Mesenchymal stem cell (in vitro differentiated cells and primary cell): ENCODE data around the gene CADPS.

Experiments
- DNase-seq: peaks from one replicate; pipeline ENCODE4 v3.0.0-alpha.2; 2013
- H2AFZ ChIP-seq: one replicate; pipeline ENCODE4 v1.6.1; 2013; ENCODE audit warnings: low read depth, mild to moderate bottlenecking, control low read depth, inconsistent platforms, low read length, moderate library complexity
- H2AK5ac ChIP-seq: 2 replicates; pipeline ENCODE4 v1.6.1; 2013; ENCODE audit warnings: low read length, moderate library complexity, mild to moderate bottlenecking, inconsistent platforms; ENCODE audit not compliant: severe bottlenecking
- H2BK120ac ChIP-seq: one replicate; pipeline ENCODE4 v1.6.1; 2013; ENCODE audit warnings: low read depth, mild to moderate bottlenecking, inconsistent platforms, low read length, moderate library complexity
- H2BK12ac ChIP-seq, 2 experiments: one replicate each; pipeline ENCODE4 v1.6.1; 2013; ENCODE audit warnings: inconsistent platforms in 2 of 2, low read length in 2 of 2, mild to moderate bottlenecking in 2 of 2, moderate library complexity in 2 of 2, control low read depth in 1 of 2
- H2BK15ac ChIP-seq: one replicate; pipeline ENCODE4 v1.6.1; 2013; ENCODE audit warnings: mild to moderate bottlenecking, low read depth, inconsistent platforms; ENCODE audit not compliant: poor library complexity, severe bottlenecking
- H2BK5ac ChIP-seq: 2 replicates; pipeline ENCODE4 v1.6.1; 2013; ENCODE audit warnings: low read depth, mild to moderate bottlenecking, low read length, control low read depth, inconsistent platforms; ENCODE audit not compliant: poor library complexity, severe bottlenecking
- H3K14ac ChIP-seq, 2 experiments: one replicate each; pipeline ENCODE4 v1.6.1; 2013; ENCODE audit warnings: inconsistent platforms in 2 of 2, low read length in 2 of 2, control low read depth in 1 of 2, mild to moderate bottlenecking in 1 of 2, moderate library complexity in 1 of 2
- H3K18ac ChIP-seq, 2 experiments: one replicate each; pipeline ENCODE4 v1.6.1; 2013; ENCODE audit warnings: inconsistent platforms in 2 of 2, low read length in 2 of 2, control low read depth in 1 of 2, low read depth in 1 of 2, mild to moderate bottlenecking in 1 of 2
- H3K23ac ChIP-seq, 2 experiments: one replicate each; pipeline ENCODE4 v1.6.1; 2013; ENCODE audit warnings: inconsistent platforms in 2 of 2, low read length in 2 of 2, mild to moderate bottlenecking in 2 of 2, moderate library complexity in 2 of 2, control low read depth in 1 of 2
- H3K27ac ChIP-seq: 2 replicates; pipeline ENCODE4 v1.5.1; 2013; ENCODE audit warnings: mild to moderate bottlenecking, moderate library complexity, low read length, control low read depth, inconsistent platforms; ENCODE audit not compliant: poor library complexity, severe bottlenecking
- H3K27me3 ChIP-seq, 2 experiments: 2 replicates each; pipeline versions ENCODE4 v1.6.1 to v1.7.0; 2013; ENCODE audit warnings: low read length in 2 of 2, mild to moderate bottlenecking in 2 of 2, moderate library complexity in 2 of 2, control low read depth in 1 of 2, inconsistent platforms in 1 of 2; ENCODE audit not compliant: control insufficient read depth in 1 of 2, insufficient read depth in 1 of 2
- H3K36me3 ChIP-seq, 2 experiments: 2 replicates each; pipeline versions ENCODE4 v1.6.1 to v1.7.0; 2013; ENCODE audit warnings: low read length in 2 of 2, control low read depth in 1 of 2, inconsistent platforms in 1 of 2, low read depth in 1 of 2, mild to moderate bottlenecking in 1 of 2; ENCODE audit not compliant: insufficient read depth in 2 of 2, control insufficient read depth in 1 of 2
- H3K4ac ChIP-seq, 2 experiments: one replicate each; pipeline ENCODE4 v1.6.1; 2013; ENCODE audit warnings: inconsistent platforms in 2 of 2, low read length in 2 of 2, mild to moderate bottlenecking in 2 of 2, moderate library complexity in 2 of 2, control low read depth in 1 of 2, low read depth in 1 of 2
- H3K4me1 ChIP-seq: 2 replicates; pipeline ENCODE4 v1.6.1; 2013; ENCODE audit warnings: low read depth, low read length, control low read depth; ENCODE audit not compliant: control insufficient read depth, insufficient read depth
- H3K4me2 ChIP-seq: 2 replicates; pipeline ENCODE4 v1.6.1; 2013; ENCODE audit warnings: low read length, mild to moderate bottlenecking, inconsistent platforms; ENCODE audit not compliant: poor library complexity, severe bottlenecking
- H3K4me3 ChIP-seq, 2 experiments: 2 replicates each; pipeline versions ENCODE4 v1.5.1 to v1.7.0; 2013; ENCODE audit warnings: low read length in 2 of 2, mild to moderate bottlenecking in 2 of 2, control low read depth in 1 of 2, low read depth in 1 of 2; ENCODE audit not compliant: insufficient read depth in 1 of 2
- H3K79me1 ChIP-seq: replicated peaks from 2 replicates; pipeline ENCODE4 v1.6.1; 2013; ENCODE audit warnings: mild to moderate bottlenecking, control low read depth, low read length, inconsistent platforms; ENCODE audit not compliant: poor library complexity, severe bottlenecking
- H3K9ac ChIP-seq: 2 replicates; pipeline ENCODE4 v1.7.0; 2013; ENCODE audit warnings: mild to moderate bottlenecking, low read length, moderate library complexity
- H3K9me3 ChIP-seq: 2 replicates; pipeline ENCODE4 v1.7.0; 2013; ENCODE audit warnings: mild to moderate bottlenecking, low read length; ENCODE audit not compliant: control insufficient read depth
- H4K8ac ChIP-seq: one replicate; pipeline ENCODE4 v1.6.1; 2013; ENCODE audit warnings: inconsistent platforms, mild to moderate bottlenecking, low read length, moderate library complexity
- H4K91ac ChIP-seq: one replicate; pipeline ENCODE4 v1.6.1; 2013; ENCODE audit warnings: mild to moderate bottlenecking, low read length, inconsistent platforms
- WGBS: methylation state at CpG from one replicate; pipeline ENCODE4 v1.1.7; 2013; ENCODE audit warnings: mixed read lengths; 5-methylcytosine and 5-hydroxymethylcytosine counted together

The CADPS gene

DNA sequence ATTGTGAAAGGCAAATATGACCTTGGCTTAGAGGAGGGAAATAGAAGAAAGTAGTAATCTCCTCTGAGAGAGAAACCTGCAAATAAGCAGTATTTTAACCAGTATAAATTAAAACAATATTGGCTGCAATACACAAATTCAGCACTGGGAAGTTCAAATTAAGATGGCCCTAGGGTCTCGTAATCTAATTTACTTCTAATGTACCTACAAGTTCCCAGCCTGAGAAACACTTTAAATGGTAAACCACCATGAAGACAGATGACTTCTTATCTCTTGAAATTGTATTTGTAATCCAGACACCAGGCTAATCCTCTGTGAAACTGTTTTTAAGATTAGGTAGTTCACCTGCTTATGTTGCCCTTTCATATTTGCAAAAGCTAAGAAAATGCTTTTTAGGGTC is 199.7 kb downstream of the CADPS start:
- H4K8ac ChIP-seq, result no peak overlapping the region
- no peak overlapping the region for H2BK15ac ChIP-seq
- peaks cover 10 to 14% of the 10 kb centered on the region in 2 experiments for H3K27me3 ChIP-seq
- H2AK5ac ChIP-seq, result no peak overlapping the region
- no peak overlapping the region for H2BK12ac ChIP-seq
- no peak overlapping the region for H3K4me3 ChIP-seq
- no peaks in the 10 kb centered on the region for H3K9me3 ChIP-seq
- 71% methylated on average over 1 of the region's 1 CpG for WGBS
- no peak overlapping the region for H3K18ac ChIP-seq
- no peak overlapping the region for H3K23ac ChIP-seq
- H3K14ac ChIP-seq, result no peak overlapping the region
- H3K79me1 ChIP-seq, result no peaks in the 10 kb centered on the region
- H2AFZ ChIP-seq, result no peak overlapping the region
- no peaks in the 10 kb centered on the region for H3K36me3 ChIP-seq
- H2BK120ac ChIP-seq, result no peak overlapping the region
- H3K4ac ChIP-seq, result no peak overlapping the region
- H2BK5ac ChIP-seq, result no peak overlapping the region
- DNase-seq, result no peak
- H3K9ac ChIP-seq, result no peak overlapping the region
- H4K91ac ChIP-seq, result no peak overlapping the region
- H3K4me2 ChIP-seq, result no peak overlapping the region
- no peaks in the 10 kb centered on the region for H3K4me1 ChIP-seq
- no peak overlapping the region for H3K27ac ChIP-seq

DNA sequence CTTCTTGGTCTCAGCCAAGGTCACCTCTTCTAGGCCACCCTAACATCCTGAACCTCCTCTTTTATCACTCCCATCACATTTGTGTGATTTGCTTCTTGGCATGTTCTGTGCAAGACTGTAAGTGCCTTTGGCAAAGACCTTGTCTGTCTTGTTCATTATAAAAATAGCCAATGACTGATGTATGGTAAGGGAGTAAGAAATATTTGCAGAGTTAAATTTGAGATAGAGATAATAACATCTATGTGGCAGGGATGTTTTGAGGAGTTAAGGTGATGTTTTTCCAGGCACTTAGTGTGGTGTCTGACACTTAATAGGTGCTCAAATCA is 202.3 kb downstream of the CADPS start:
- Histone ChIP-seq H2BK12ac (no peak overlapping the region), H4K8ac (no peak overlapping the region), H3K14ac (no peak overlapping the region), H3K4ac (no peak overlapping the region), H3K79me1 (no peaks in the 10 kb centered on the region), H3K4me2 (no peak overlapping the region), H3K23ac (no peak overlapping the region), H2BK120ac (no peak overlapping the region), H3K27me3 (peaks cover 16 to 29% of the 10 kb centered on the region in 2 experiments), H2AK5ac (no peak overlapping the region), H3K36me3 (no peaks in the 10 kb centered on the region), H2BK15ac (no peak overlapping the region), H2BK5ac (no peak overlapping the region), H3K9ac (no peak overlapping the region), H4K91ac (no peak overlapping the region), H3K18ac (no peak overlapping the region), H3K27ac (no peak overlapping the region), H3K9me3 (no peaks in the 10 kb centered on the region), H3K4me1 (no peaks in the 10 kb centered on the region), H2AFZ (no peak overlapping the region), H3K4me3 (no peak overlapping the region)
- DNase-seq, result no peak

DNA sequence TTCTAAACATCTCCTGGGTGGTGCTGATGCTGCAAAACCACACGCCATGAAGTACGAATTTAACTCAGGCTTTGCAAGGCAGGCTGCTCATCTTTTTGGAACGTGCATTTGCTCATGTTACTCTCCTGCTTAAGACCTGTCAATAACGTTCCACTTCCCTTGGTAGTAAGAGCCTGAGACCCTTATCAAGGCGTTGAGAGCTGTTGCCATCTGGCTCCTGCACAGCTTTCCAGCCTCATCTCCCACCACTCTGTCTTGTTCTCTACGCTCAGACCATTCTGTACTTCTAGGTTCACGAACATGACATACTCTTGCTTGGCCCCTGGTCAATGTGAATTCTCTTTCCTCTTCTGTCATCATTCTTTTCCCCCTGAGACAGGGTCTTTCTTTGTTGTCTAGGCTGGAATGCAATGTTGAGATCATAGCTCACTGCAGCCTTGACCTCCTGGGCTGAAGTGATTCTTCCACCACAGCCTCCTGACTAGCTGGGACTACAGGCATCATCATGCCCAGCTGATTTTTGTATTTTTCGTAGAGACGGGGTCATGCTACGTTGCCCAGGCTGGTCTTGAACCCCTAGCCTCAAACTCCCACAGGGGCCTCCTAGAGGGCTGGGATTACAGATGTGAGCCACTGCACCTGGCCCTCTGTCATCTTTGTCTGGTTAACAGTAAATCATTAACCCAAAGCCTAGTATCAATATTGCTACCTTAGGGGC is 202.8 kb downstream of the CADPS start:
- H2BK15ac ChIP-seq, result no peak overlapping the region

DNA sequence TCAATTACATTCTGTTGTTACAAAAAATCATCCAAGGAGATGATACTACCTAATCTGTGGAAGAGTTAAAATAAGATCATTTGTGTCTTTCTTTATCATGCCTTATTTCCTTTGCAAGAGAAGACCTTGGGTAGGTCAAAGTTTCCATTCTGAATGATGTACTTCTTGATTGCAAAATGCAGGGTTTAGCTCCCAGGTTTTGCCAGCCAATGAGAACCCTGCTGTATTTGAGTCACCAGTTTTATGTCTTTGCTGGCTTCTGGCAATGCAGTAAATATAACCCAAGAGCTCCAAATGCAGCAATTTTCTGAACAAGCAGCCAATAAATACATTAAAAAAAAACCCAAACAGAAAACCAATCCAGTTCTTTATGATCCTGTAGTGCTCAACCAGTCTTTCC is 204.9 kb downstream of the CADPS start:
- Histone ChIP-seq H3K4me1 (peaks cover 1% of the 10 kb centered on the region), H3K4ac (no peak overlapping the region), H3K9ac (no peak overlapping the region), H2AK5ac (no peak overlapping the region), H3K36me3 (no peaks in the 10 kb centered on the region), H3K18ac (no peak overlapping the region), H2BK5ac (no peak overlapping the region), H2BK15ac (no peak overlapping the region), H3K4me2 (no peak overlapping the region), H4K91ac (no peak overlapping the region), H2BK12ac (no peak overlapping the region), H3K4me3 (no peak overlapping the region), H3K27ac (no peak overlapping the region), H3K14ac (no peak overlapping the region), H4K8ac (no peak overlapping the region), H2BK120ac (no peak overlapping the region), H3K27me3 (peaks cover 26 to 30% of the 10 kb centered on the region in 2 experiments), H3K23ac (no peak overlapping the region), H3K9me3 (no peaks in the 10 kb centered on the region), H2AFZ (no peak overlapping the region), H3K79me1 (no peaks in the 10 kb centered on the region)
- no peak for DNase-seq

More for the DNA sequence above, 202.8 kb downstream of the CADPS start:
- Histone ChIP-seq H3K18ac (no peak overlapping the region), H3K79me1 (no peaks in the 10 kb centered on the region), H3K4me3 (no peak overlapping the region), H3K14ac (no peak overlapping the region), H3K36me3 (no peaks in the 10 kb centered on the region), H4K91ac (no peak overlapping the region), H2BK5ac (no peak overlapping the region), H2AK5ac (no peak overlapping the region), H2AFZ (no peak overlapping the region), H3K23ac (no peak overlapping the region), H3K4me1 (no peaks in the 10 kb centered on the region), H3K27ac (no peak overlapping the region), H3K27me3 (peaks cover 16 to 26% of the 10 kb centered on the region in 2 experiments), H3K9ac (no peak overlapping the region), H4K8ac (no peak overlapping the region), H3K4me2 (no peak overlapping the region), H3K4ac (no peak overlapping the region), H2BK120ac (no peak overlapping the region), H3K9me3 (no peaks in the 10 kb centered on the region), H2BK12ac (no peak overlapping the region)
- WGBS, result 69% methylated on average over 10 of the region's 10 CpGs
- no peak for DNase-seq
